ENCODE measurements around the gene QSOX2. TPM values are rescaled to one million over a fixed set of nuclear protein-coding genes. Genes with fewer than 3 reads are reported as not detected.

The QSOX2 gene
- polyA plus RNA-seq, 1 experiment = 14.7 TPM

DNA sequence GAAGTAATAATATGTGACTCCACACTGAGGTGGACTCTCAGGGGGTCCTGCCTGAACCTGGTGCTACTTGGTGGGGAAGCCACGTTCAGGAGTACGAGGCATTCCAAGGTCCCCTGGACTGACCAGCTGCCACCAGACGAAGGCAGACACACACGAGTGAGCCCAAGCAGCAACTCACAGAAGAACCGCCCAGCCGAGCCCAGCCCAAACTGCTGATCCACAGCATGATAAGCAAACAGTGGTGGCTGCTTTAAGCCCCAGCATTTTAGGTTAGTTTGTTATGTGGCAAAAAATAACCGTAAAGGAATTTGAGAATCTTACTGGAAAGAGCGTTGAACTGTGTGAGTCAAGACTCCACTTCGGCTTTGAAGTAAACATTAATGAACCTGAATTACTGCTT lies 31.9 kb downstream of the QSOX2 start:
- TF ChIP-seq CTCF (IDR thresholded peaks at IDR 0.05; ENCODE audit: low read depth, low read length) = no peak
- Histone ChIP-seq H3K9me3 (ENCODE audit: control insufficient read depth, insufficient read depth, low read length) (peaks cover 4% of the 10 kb centered on the region), H3K27ac (ENCODE audit: low read depth, low read length) (no peak overlapping the region), H3K27me3 (ENCODE audit: control insufficient read depth, insufficient read depth, low read length) (no peaks in the 10 kb centered on the region), H3K4me3 (ENCODE audit: low read depth, low read length) (no peak overlapping the region)
- POLR2A ChIA-PET = no interaction called here
- no peak for DNase-seq (ENCODE audit: low read depth, low spot score)
- CTCF ChIA-PET = interaction anchor here (2.1 kb wide), 1 partner anchor 12 kb away, joined by 10 read pairs; no protein-coding TSS in a partner anchor

- ChIA-PET CTCF (interaction anchor here (0.6 kb wide), 1 partner anchor 12 kb away, joined by 3 read pairs; no protein-coding TSS in a partner anchor), POLR2A (interaction anchor here (0.7 kb wide), 1 partner anchor 55 kb away, joined by 4 read pairs; no protein-coding TSS in a partner anchor)
- Histone ChIP-seq H3K27me3 (ENCODE audit: control insufficient read depth, insufficient read depth, low read length) (no peaks in the 10 kb centered on the region), H3K27ac (ENCODE audit: low read depth, low read length) (no peak overlapping the region), H3K4me3 (ENCODE audit: low read depth, low read length) (no peak overlapping the region), H3K9me3 (ENCODE audit: control insufficient read depth, insufficient read depth, low read length) (peaks cover 4% of the 10 kb centered on the region)
- no peak for TF ChIP-seq CTCF (IDR thresholded peaks at IDR 0.05; ENCODE audit: low read depth, low read length)
- DNase-seq (ENCODE audit: low read depth, low spot score) = no peak
Observed at GRCh38 chr9:136212345-136212950, 33.2 kb downstream of the QSOX2 start.

DNA sequence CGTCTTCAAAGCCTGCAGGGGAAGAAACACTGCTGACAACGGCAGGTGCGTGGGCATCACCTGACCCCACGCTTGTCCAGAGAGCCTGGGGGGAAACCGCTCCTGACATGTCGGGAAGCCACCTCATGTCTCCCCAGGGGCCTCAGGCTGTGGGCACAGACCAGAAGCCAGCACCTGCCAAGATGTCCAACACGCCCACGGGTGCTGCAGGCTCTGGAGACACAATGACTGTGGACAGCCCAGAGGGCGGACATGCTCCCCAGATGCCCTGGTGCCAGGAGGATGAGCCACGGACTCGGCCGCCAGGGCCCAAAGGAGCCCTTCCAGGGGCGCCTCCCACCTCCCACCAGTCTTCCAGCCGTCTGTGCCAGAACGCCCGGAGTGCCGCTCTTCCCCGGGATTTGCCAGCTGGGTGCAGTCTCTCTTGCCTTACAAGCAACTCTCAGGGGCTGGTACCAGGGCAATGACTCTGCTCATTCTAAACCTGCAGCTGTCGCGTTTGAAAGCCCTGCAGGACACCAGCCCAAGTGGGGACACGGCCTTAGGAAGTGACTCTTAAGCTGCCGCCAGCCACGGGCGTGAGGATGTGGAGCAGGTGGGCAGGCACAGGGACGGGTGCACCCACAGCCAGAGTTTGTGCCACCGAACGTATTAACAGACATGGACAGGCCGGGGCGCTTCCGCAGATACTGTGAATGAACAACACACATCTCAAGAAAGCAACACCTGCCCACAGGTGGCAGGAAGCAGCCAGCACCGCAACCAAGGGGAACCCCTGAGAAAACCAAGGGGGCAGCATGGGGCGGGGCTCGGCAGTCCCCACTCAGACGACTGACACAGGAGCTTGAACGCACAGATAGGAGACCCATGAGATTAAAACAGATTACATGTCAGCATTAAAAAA lies 33.9 kb downstream of the QSOX2 start:
- DNase-seq (ENCODE audit: low read depth, low spot score) = no peak
- H3K27ac ChIP-seq (ENCODE audit: low read depth, low read length) = no peak overlapping the region
- H3K4me3 ChIP-seq (ENCODE audit: low read depth, low read length) = no peak overlapping the region
- no peaks in the 10 kb centered on the region for H3K27me3 ChIP-seq (ENCODE audit: control insufficient read depth, insufficient read depth, low read length)
- CTCF ChIA-PET = interaction anchor here (0.6 kb wide), 1 partner anchor 13 kb away, joined by 3 read pairs; no protein-coding TSS in a partner anchor
- peaks cover 4% of the 10 kb centered on the region for H3K9me3 ChIP-seq (ENCODE audit: control insufficient read depth, insufficient read depth, low read length)
- POLR2A ChIA-PET = no interaction called here
- no peak for TF ChIP-seq CTCF (IDR thresholded peaks at IDR 0.05; ENCODE audit: low read depth, low read length)

DNA sequence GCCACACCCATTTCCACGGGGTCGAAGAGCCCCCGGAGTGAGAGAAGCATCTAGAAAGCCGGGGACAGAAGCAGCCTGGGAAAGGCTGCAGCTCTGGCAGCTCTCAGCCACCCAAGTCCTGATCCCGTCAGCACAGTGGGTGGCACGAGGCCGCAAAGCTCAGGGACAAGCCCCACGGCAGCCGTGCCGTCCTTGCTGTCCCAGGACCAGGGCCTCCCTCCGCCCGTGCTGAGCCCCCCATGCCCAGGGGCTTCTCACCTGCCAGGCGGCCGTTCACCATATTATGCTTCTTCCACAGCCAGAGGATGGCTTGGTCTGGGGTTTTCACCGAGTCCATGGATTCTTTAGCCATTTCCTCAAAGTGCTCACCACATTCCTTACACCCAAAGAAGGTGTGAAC lies 34.6 kb downstream of the QSOX2 start:
- H3K27me3 ChIP-seq (ENCODE audit: control insufficient read depth, insufficient read depth, low read length) = no peaks in the 10 kb centered on the region
- TF ChIP-seq CTCF (IDR thresholded peaks at IDR 0.05; ENCODE audit: low read depth, low read length) = no peak
- CTCF ChIA-PET = no interaction called here
- H3K27ac ChIP-seq (ENCODE audit: low read depth, low read length) = peak overlapping the region; percentile 39
- H3K9me3 ChIP-seq (ENCODE audit: control insufficient read depth, insufficient read depth, low read length) = peaks cover 4% of the 10 kb centered on the region
- DNase-seq (ENCODE audit: low read depth, low spot score) = no peak
- POLR2A ChIA-PET = no interaction called here
- H3K4me3 ChIP-seq (ENCODE audit: low read depth, low read length) = no peak overlapping the region

- Histone ChIP-seq H3K27ac (ENCODE audit: low read depth, low read length) (no peak overlapping the region), H3K27me3 (ENCODE audit: control insufficient read depth, insufficient read depth, low read length) (no peaks in the 10 kb centered on the region), H3K4me3 (ENCODE audit: low read depth, low read length) (no peak overlapping the region), H3K9me3 (ENCODE audit: control insufficient read depth, insufficient read depth, low read length) (peaks cover 4% of the 10 kb centered on the region)
- DNase-seq (ENCODE audit: low read depth, low spot score) = no peak
- ChIA-PET CTCF (no interaction called here), POLR2A (no interaction called here)
- TF ChIP-seq CTCF (IDR thresholded peaks at IDR 0.05; ENCODE audit: low read depth, low read length) = no peak
Observed at GRCh38 chr9:136210276-136210675, 35.3 kb downstream of the QSOX2 start.

Data from AG04450 (cell line).